ENCODE measurements around the gene S100A11.

DNA sequence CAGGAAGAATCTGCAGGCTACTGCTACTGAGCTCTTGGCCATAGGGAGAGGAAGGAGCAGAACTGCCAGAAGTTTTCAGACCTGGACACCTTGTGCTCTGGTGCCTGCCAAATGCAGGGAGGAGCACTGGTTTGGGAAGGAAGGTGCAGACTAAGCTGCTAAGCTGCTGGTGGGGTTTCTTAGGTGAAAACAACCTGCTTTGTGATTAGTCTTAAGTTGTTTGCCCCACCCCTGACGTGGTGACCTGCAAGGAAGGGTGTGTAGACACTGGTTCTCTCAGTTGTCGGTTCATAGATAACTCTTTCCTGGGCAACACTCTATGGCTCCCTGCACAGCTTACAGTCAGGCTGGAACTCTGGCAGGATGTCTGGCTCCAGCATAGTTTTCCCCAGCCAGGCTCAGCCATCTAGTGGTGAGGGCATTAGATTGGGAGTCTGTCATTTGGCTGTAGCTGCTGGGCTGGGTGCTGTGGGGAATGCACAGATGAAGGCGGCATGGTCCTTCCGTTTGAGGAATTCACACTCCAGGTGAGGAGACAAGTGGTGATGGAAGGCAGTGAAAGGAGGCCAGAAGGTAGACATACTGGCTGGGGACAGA is 32.9 kb downstream of the S100A11 start:
- TF ChIP-seq POLR2AphosphoS5 (IDR thresholded peaks at IDR 0.05) = no peak
- TF ChIP-seq POLR2A (IDR thresholded peaks at IDR 0.05) = no peak
- TF ChIP-seq CTCF (IDR thresholded peaks at IDR 0.05) = no peak
- TF ChIP-seq EP300 (IDR thresholded peaks at IDR 0.05) = no peak

All from sigmoid colon (tissue), 4 donors.